ENCODE results near the gene NOP56.

The NOP56 gene, protein sequence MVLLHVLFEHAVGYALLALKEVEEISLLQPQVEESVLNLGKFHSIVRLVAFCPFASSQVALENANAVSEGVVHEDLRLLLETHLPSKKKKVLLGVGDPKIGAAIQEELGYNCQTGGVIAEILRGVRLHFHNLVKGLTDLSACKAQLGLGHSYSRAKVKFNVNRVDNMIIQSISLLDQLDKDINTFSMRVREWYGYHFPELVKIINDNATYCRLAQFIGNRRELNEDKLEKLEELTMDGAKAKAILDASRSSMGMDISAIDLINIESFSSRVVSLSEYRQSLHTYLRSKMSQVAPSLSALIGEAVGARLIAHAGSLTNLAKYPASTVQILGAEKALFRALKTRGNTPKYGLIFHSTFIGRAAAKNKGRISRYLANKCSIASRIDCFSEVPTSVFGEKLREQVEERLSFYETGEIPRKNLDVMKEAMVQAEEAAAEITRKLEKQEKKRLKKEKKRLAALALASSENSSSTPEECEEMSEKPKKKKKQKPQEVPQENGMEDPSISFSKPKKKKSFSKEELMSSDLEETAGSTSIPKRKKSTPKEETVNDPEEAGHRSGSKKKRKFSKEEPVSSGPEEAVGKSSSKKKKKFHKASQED

GRCh38 chr20:2651772-2652723 is at the start of gene NOP56:
TSS of gene NOP56 (plus strand) at chr20:2652632. CDS start at chr20:2652661, 29 bp downstream.
- DNase-seq: peak; percentile 94

- no peak for DNase-seq
Observed at GRCh38 chr20:2602746-2603145, 49.7 kb upstream of the NOP56 start.

DNA sequence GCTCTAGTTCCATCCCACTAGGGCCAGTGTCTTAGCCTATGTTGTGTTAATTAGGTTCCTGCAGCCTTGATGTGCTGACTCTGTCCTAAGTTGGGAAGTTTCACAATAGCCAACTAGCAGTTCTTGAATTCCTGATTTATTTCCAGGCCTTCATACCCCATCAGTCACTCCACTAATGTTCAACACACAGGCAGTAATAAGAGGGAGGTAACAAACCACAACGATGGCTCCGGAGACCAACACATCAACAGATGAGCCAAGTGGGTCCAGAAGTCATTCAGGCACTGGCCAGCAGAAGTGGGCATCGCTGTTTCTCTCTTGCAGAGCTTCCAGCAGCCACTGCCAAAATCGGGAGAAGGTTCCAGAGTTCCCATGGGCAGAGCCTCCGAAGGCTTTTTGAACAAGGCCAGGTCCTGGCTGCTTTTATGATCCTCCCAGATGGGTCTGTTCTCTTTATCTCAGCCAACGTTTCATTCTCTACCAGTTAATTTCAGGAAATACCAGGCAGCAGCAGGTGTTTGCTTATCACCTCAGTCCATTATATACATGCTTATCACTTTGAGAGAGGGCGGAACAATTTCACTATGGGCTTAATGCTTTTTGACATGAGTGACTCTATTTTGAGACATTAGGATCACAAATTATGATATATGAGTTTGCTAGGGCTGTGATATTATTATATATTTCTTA is 48.5 kb upstream of the NOP56 start:
- peak; percentile 71 for DNase-seq

DNA sequence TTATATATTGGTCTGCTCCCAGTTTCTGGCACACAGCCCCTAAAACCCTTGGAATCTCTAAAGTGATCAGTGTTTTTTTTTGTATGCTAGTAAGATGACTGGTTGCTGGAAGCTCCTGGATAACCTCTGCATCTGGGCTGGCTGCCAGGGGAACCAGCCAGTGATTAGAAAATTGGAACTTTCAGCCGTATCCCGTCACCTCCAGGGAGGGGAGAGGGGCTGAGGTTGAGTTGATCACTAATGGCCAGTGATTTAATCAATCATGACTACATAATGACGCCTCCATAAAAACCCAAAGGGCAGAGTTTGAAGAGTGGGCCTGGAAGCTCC is 48.0 kb upstream of the NOP56 start:
- DNase-seq: peak; percentile 40

GRCh38 chr20:2606507-2607006 is 45.9 kb upstream of the NOP56 start:
- DNase-seq: no peak

GRCh38 chr20:2610326-2610725 is 42.1 kb upstream of the NOP56 start:
- DNase-seq: no peak

DNA sequence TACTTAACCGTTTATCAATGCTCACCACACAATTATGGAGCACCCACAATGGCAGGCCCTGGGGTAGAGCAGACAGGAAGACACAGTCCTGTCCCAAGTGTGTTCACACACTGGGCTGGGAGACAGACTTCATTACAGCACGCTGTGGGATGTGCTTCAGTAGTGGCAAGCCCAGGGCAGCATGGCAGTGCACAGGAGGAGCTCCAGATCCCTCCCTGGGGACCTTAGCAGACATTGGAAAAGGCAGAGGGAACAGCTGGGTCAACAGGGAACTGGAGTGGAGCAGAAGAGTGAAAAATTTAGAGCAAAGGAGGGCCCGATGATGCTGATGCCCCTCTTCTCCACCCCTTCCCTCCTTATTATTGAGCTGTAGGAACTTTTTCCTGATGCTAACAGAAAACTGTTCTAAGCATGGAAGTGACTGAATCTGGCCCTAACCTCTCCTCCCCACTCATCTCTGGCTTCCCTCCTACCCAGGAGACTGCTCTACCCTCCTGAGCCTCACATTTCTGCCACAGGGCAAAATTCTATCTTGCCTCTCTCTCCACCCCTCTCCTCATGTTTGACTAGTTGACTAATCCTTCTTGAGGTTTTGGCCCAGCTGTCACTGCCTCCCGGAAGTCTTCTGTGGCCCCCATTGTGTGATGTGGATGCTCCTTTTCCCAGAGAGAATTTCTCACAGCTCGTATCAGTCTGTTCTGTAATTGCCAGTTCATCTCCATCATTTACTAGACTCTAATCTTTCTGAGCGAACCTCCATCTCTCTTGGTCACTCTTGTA is 41.3 kb upstream of the NOP56 start:
- no peak for DNase-seq

DNA sequence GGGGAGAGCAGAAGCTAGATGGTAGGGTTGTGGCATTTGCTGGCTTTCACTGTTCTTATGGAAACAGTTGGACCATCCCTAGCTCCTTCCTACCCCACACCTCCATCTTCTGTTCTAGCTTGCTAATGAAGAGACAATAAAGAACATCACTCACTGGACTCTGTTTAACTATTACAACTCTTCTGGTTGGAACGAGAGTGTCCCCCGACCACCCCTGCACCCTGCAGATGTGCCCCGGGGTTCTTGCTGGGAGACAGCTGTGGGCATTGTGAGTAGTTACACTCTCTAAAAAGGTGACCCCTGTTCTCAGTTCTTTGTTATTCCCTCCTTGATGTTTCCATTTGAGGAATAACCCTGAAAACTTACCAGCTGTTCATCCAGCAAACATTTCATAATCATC is 40.4 kb upstream of the NOP56 start:
- no peak for DNase-seq

DNA sequence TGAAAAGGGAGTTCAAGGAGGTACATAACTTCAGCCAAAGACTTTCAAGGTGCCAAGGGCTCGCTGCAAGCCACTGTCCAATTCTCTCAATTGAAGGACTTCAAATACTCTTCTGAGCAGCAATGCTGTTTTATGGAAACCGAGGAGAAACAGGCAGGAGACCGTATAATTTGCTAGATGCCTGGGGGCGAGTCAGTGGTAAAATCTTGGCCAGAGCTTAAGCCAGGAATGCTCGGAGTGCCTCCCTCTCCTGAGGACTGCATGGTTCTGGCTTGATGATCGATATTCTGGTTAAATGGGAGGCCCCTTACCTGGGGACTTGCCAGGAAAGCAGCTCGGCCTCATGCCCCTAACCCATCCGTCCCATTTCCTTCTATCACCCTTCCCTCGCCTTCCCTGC is 35.8 kb upstream of the NOP56 start:
- no peak for DNase-seq

GRCh38 chr20:2617099-2617714 is 35.2 kb upstream of the NOP56 start:
- no peak for DNase-seq

- DNase-seq: no peak
Observed at GRCh38 chr20:2618815-2619214, 33.6 kb upstream of the NOP56 start.

- no peak for DNase-seq
Observed at GRCh38 chr20:2619337-2619736, 33.1 kb upstream of the NOP56 start.

DNA sequence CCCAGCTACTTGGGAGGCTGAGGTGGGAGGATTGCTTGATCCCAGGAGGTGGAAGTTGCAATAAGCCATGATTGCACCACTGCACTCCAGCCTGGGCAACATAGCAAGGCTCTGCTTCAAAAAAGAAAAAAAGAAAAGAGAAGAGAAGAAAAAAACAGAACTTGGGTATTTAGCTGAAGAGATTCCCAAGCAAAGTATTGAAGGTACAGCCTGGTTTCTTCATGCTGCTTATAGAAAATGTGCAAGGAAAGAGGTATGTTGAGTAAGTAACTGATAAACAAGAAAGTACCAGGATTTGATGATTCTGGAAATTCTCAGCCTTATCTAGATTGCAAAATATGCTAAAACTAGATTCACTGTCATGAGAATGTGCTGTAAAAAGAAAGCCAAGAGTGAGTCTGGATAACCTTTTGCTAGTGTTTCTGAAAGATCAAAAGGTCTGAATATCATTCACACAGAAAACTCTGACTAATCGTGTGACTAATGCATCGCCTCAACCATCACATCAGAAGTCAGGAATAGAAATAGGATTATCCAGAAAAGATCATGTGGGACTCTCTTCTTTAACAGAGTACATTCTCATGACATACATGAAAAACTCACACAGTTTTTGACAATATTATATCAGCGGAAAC is 32.4 kb upstream of the NOP56 start:
- DNase-seq: no peak

- no peak for DNase-seq
Observed at GRCh38 chr20:2624190-2624589, 28.2 kb upstream of the NOP56 start.

DNA sequence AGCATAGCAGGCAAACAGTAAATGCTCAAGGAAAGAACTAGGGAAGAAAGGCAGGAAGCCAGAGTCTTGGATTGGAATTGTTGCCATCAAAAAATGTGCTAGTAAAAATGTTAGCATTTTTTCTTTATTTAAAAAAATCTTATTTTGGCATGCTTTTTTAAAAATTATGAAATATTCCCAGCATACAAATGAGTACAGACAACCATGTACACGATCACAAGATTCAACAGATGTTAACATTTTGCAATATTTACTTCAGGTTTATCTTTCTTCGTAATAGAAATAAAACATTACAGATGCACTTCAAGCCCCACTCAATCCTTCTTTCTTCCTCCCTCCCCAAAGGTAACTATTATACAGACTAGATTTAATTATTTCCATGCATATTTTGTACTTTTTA is 27.4 kb upstream of the NOP56 start:
- no peak for DNase-seq

DNA sequence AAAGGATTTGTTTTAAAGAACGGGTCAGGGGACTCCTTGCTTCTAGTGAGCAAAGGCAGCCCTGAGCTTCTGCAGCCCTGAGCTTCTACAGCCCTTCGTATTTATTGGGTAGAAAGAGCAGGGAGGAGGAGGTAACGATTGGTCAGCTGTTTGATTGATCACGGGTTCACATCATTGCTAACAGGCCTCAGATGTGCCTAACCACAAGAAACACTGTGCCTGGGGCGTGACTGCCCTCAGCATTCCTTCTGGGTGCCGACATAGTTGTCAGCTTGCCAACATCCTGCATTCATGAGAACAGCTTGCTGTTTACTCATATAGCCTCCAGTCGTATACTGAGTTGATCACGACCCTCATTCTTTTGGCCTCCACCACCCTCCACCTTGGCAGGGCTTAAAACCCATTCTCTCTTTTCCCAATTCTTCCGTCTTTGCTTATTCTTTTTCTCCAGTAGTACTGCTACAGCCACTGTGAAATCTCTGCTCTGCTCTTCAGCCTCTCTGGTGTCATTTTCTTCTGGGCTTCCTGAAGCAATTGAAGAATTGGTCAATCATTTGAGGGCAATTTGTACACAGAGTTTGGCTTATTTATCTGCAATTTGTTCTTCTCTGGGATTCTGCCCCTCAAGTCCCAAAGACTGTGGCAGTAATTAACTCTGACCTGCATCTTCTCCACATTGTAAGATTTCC is 25.4 kb upstream of the NOP56 start:
- no peak for DNase-seq

DNA sequence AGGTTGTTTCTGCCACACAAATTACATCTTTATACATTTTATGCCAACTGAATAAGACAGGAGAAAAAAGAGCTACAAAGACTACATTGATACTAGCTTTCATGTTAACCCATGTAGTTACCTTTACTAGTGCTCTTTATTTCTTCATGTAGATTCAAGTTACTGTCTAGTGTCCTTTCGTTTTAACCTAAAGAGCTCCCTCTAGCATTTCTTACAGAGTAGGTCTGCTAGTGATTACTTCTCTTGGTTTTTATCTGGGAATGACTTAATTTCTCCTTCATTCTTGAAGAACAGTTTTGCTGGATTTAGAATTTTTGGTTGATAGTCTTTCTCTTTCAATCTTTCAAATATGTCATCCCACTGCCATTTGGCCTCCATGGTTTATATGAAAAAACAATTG is 21.2 kb upstream of the NOP56 start:
- DNase-seq: peak; percentile 32

DNA sequence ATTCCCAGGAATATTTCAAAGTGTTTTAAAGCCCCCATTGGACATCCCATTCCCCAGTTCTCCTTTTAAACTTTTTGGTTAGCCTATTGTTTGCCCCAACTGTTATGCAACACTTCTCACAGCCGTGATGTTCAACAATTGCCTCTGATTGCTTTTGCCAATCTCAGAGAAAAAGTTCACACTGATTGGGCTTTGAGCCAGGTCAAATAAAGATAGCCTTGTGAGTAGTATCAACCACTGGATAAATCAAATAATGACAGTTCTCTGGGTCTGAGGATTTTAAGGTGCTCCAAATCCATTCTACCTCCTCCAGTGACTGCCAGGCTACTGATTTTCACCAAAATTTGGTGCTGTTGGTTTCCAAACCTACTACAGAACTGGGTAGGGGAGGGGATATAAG is 19.1 kb upstream of the NOP56 start:
- no peak for DNase-seq

- DNase-seq: no peak
Observed at GRCh38 chr20:2637246-2637645, 15.2 kb upstream of the NOP56 start.

- DNase-seq: no peak
Observed at GRCh38 chr20:2640260-2640659, 12.2 kb upstream of the NOP56 start.

Data from hematopoietic multipotent progenitor cell treated with erythropoietin and hydrocortisone succinate and interleukin-3 and kit ligand, for 6 days (in vitro differentiated cells).